ENCODE results near the gene TP53I11. TPM values are rescaled to one million over a fixed set of nuclear protein-coding genes. Genes with fewer than 3 reads are reported as not detected.

Gene TP53I11
- total RNA-seq, 4 donors from 2014 or later: 5.4 to 17.2 (median 12.8) TPM

- in situ Hi-C loops (cut with MboI; ENCODE audit: low sequenced_read_pairs in 4 of 4) (loop anchor here (5.0 to 25.0 kb wide), 4 partner anchors 164 to 387 kb away; partner anchors contain the start of gene SYT13 (in 2 of the 4)), intact Hi-C loops (cut with DNase I; ENCODE audit: low total_unique reads) (loop anchor here (10.0 kb wide), 1 partner anchor 397 kb away; no protein-coding TSS in a partner anchor)
- peaks cover 0 to 8% of the 10 kb centered on the region in 2 donors for H3K4me1 ChIP-seq
- H3K9me3 ChIP-seq: no peaks in the 10 kb centered on the region
- ATAC-seq: no peak
- no peak overlapping the region for H3K27ac ChIP-seq
- H3K4me3 ChIP-seq: no peak overlapping the region
- no peaks in the 10 kb centered on the region for H3K27me3 ChIP-seq
- no peaks in the 10 kb centered on the region for H3K36me3 ChIP-seq
- DNase-seq: no peak
- TF ChIP-seq CTCF (IDR thresholded peaks at IDR 0.05 in 4 of 5, conservative IDR thresholded peaks at IDR 0.05 in 1 of 5) (no peak), POLR2A (IDR thresholded peaks at IDR 0.05) (no peak)
Measured at GRCh38 chr11:44938066-44938691, 12.5 kb downstream of the TP53I11 start.

- in situ Hi-C loops (cut with MboI; ENCODE audit: low sequenced_read_pairs in 4 of 4): loop anchor here (5.0 to 25.0 kb wide), 4 partner anchors 165 to 388 kb away; partner anchors contain the start of gene SYT13 (in 2 of the 4)
- no peak overlapping the region for H3K27ac ChIP-seq
Measured at GRCh38 chr11:44936951-44937543, 13.6 kb downstream of the TP53I11 start.

GRCh38 chr11:44936525-44936924 lies 14.2 kb downstream of the TP53I11 start:
- intact Hi-C loops (cut with DNase I; ENCODE audit: low total_unique reads) (loop anchor here (1.0 to 10.0 kb wide), 2 partner anchors 167 to 398 kb away; no protein-coding TSS in a partner anchor), in situ Hi-C loops (cut with MboI; ENCODE audit: low sequenced_read_pairs in 4 of 4) (loop anchor here (5.0 to 25.0 kb wide), 4 partner anchors 166 to 388 kb away; partner anchors contain the start of gene SYT13 (in 2 of the 4))
- H3K36me3 ChIP-seq: no peaks in the 10 kb centered on the region
- no peaks in the 10 kb centered on the region for H3K27me3 ChIP-seq
- H3K4me3 ChIP-seq: no peak overlapping the region
- H3K4me1 ChIP-seq: peaks cover 0 to 8% of the 10 kb centered on the region in 2 donors
- DNase-seq (peak; percentile 39 to 70), ATAC-seq (peak; percentile 77 to 81)
- H3K9me3 ChIP-seq: no peaks in the 10 kb centered on the region
- H3K27ac ChIP-seq: no peak overlapping the region
- TF ChIP-seq POLR2A (IDR thresholded peaks at IDR 0.05): no peak
- TF ChIP-seq CTCF (IDR thresholded peaks at IDR 0.05 in 4 of 5, conservative IDR thresholded peaks at IDR 0.05 in 1 of 5): peak; percentile 88 to 98 (median 95)

More at GRCh38 chr11:44936951-44937543, 13.6 kb downstream of the TP53I11 start:
- Histone ChIP-seq H3K9me3 (no peaks in the 10 kb centered on the region), H3K36me3 (no peaks in the 10 kb centered on the region), H3K4me1 (peaks cover 0 to 8% of the 10 kb centered on the region in 2 donors), H3K27me3 (no peaks in the 10 kb centered on the region), H3K4me3 (no peak overlapping the region)
- intact Hi-C loops (cut with DNase I; ENCODE audit: low total_unique reads): loop anchor here (1.0 to 10.0 kb wide), 2 partner anchors 166 to 398 kb away; no protein-coding TSS in a partner anchor
- ATAC-seq (no peak), DNase-seq (no peak)
- TF ChIP-seq POLR2A (IDR thresholded peaks at IDR 0.05) (no peak), CTCF (IDR thresholded peaks at IDR 0.05 in 4 of 5, conservative IDR thresholded peaks at IDR 0.05 in 1 of 5) (no peak)

- no peaks in the 10 kb centered on the region for H3K27me3 ChIP-seq
- ATAC-seq (no peak), DNase-seq (no peak)
- no peaks in the 10 kb centered on the region for H3K36me3 ChIP-seq
- no peak for TF ChIP-seq POLR2A (IDR thresholded peaks at IDR 0.05)
- no peak for TF ChIP-seq CTCF (IDR thresholded peaks at IDR 0.05 in 4 of 5, conservative IDR thresholded peaks at IDR 0.05 in 1 of 5)
- H3K4me3 ChIP-seq: no peak overlapping the region
- intact Hi-C loops (cut with DNase I; ENCODE audit: low total_unique reads) (loop anchor here (10.0 kb wide), 1 partner anchor 400 kb away; no protein-coding TSS in a partner anchor), in situ Hi-C loops (cut with MboI; ENCODE audit: low sequenced_read_pairs in 4 of 4) (loop anchor here (5.0 to 25.0 kb wide), 4 partner anchors 168 to 390 kb away; partner anchors contain the start of gene SYT13 (in 2 of the 4))
- no peaks in the 10 kb centered on the region for H3K9me3 ChIP-seq
- H3K4me1 ChIP-seq: no peaks in the 10 kb centered on the region
- no peak overlapping the region for H3K27ac ChIP-seq
Measured at GRCh38 chr11:44934735-44935250, 15.9 kb downstream of the TP53I11 start.

Measured in gastrocnemius medialis (tissue), 4 donors.